Motor neuron (in vitro differentiated cells): Measurements from ENCODE around the gene NT5DC2. TPM values are rescaled to one million over a fixed set of nuclear protein-coding genes. Genes with fewer than 3 reads are reported as not detected.

Experiments used
- ATAC-seq, 8 experiments: fragments of 200-7000 bp; cut with Tn5 transposase; replicated peaks in 6 of 8; 2 replicates each; pipeline ENCODE4 v1.8.0; 2021; ENCODE audit warnings: mild to moderate bottlenecking in 8 of 8, moderate library complexity in 8 of 8
- H3K27ac ChIP-seq, 2 donors: fragments of 250-450 bp; sonication (Bioruptor Pico); 2 replicates each; pipeline ENCODE4 v1.9.0; 2021; ENCODE audit warnings: antibody characterized with exemption in 2 of 2, mild to moderate bottlenecking in 2 of 2, moderate library complexity in 1 of 2
- H3K4me1 ChIP-seq, 2 donors: fragments of 250-450 bp; sonication (Bioruptor Pico); replicated peaks in 1 of 2; 2 replicates each; pipeline ENCODE4 v1.6.1; 2021; ENCODE audit warnings: antibody characterized with exemption in 2 of 2, mild to moderate bottlenecking in 2 of 2, moderate library complexity in 1 of 2
- H3K4me3 ChIP-seq, 5 donors: fragments of 250-450 bp; sonication (Bioruptor Pico); 2 replicates each; pipeline ENCODE4 v1.9.0; 2021; ENCODE audit warnings: antibody characterized with exemption in 5 of 5, mild to moderate bottlenecking in 5 of 5, moderate library complexity in 4 of 5
- WGBS, 10 experiments: fragments of 450-650 bp; shearing (Covaris generic); methylation state at CpG; one replicate each; pipeline ENCODE4 v1.0.0; 2022; 5-methylcytosine and 5-hydroxymethylcytosine counted together
- in situ Hi-C, 9 experiments: fragments of 400-800 bp; cut with MboI; loops; one replicate each; pipeline ENCODE4 v1.15.0; 2021; ENCODE audit warnings: low sequenced_read_pairs in 9 of 9, low pct_unique_long_range_greater_than_20kb in 2 of 9; ENCODE audit not compliant: unreplicated experiment in 9 of 9
- total RNA-seq, 8 experiments: library from RNA; unstranded; fragments of 300-600 nt; gene quantifications; 2 replicates each; pipeline versions ENCODE4 v1.2.3 to v1.2.4, GENCODE V29; 2022

The NT5DC2 gene
- total RNA-seq = 100 to 1,000 TPM in 3 of 8 experiments, 10 to 100 TPM in 5; 13.3 to 156 (median 91.7) TPM

DNA sequence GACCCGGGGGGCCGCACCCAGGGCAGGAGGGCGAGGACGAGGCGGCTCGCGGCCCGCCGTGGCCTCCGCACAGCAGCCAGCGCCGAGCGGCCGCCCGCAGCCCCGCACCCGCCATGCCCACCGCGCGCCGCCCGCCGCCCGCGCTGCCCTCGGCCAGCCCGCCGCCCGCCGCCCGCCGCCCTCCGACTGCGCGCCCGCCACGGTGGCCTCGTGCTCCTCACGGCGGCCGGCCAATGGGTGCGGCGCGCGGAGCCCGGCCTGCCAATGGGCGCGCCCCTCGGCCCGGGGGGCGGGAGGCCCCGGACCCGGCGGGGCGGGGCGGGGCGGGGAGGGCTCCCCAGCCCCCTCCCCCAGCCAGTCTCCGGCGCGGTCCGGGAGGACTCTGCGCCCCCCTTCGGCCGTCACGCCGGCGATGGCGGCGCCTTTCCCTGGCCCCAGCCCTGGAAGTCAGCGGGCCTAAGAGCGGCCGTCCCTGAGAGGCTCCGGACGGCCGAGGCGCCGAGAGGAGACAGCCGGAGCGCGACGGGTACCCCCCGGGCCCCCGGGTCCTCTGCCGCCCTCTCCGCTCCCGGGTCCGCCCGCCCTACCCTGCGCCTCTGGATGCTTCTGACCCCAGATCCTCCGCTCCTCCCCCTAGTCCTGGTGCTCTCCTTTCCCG lies at the start of gene NT5DC2:
Gene NT5DC2, minus strand, starts transcription at position 235 of the 658 bp plus-strand sequence. Its CDS starts 120 bp downstream, at position 115.
- 0% methylated on average over 4 of the region's 91 CpGs; no CpG with 5 or more reads in 9 of the 10 experiments for WGBS, 10 experiments
- peak; percentile 16 to 59 (median 50) for ATAC-seq
- in situ Hi-C loops = no loop called here
- Histone ChIP-seq H3K27ac (peak within 1 kb of the TSS; percentile 79 to 94), H3K4me3 (peak within 1 kb of the TSS; percentile 70 to 85 (median 75)), H3K4me1 (peaks cover 37 to 40% of the 10 kb centered on the region in 2 donors)

DNA sequence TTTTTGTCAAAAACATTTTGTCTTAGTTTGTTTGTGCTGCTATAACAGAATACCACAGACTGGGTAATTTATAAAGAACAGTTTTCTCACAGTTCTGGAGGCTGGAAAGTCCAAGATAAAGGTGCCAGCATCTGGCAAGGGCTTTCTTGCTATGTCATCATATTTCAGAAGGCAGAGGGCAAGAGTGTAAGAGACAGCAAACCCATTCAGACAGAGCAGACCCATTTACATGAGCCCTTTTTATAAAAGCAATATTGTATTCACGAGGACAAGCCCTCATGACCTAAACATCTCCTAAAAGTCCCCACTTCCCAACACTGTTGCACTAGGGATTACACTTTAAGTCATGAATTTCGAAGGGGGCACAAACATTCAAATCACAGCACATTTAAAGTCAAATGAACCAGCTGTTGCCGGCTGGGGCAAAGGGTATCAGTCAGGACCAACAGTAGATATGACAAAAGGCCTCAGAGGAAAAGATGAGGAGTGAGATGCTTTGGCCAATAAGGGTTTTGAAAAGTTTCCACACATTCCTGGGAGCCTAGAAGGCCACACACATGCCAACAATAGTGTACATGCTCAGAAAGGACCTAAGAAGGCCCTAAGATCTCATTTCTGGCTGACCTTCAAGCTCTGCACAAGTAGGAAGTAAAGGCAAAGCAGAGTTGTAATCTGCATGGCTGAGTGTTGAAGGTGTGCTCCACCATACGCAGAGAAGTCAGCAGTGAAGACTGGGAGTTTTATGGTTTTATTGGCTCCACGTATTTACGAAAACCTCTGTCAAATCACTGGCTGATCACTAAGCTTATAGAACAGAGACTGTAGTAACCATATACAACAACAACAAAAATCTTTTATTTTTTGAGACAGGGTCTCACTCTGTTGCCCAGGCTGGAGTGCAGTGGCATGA lies 40.7 kb upstream of the NT5DC2 start:
- H3K27ac ChIP-seq = no peak overlapping the region
- H3K4me1 ChIP-seq = no peaks in the 10 kb centered on the region
- no peak overlapping the region for H3K4me3 ChIP-seq
- in situ Hi-C loops = no loop called here
- WGBS, 10 experiments = 50 to 100% (median 93%) methylated on average over 1 to 5 of the region's 6 CpGs; no CpG with 5 or more reads in 1 of the 10 experiments
- ATAC-seq = no peak

DNA sequence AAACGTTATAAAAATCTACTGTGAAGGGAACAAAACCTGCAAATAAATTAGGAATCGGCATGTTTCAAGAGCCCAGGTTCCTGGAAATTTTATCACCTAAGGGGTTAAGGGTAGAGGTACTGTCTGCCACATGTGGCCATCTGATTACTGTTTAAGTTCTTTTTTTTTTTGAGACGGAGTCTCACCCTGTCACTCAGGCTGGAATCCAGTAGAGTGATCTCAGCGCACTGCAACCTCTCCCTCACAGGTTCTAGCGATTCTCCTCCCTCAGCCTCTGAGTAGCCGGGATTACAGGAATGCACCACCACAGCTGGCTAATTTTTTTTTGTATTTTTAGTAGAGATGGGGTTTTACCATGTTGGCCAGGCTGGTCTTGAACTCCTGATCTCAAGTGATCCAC lies 38.6 kb upstream of the NT5DC2 start:
- H3K27ac ChIP-seq = no peak overlapping the region
- no peaks in the 10 kb centered on the region for H3K4me1 ChIP-seq
- H3K4me3 ChIP-seq = no peak overlapping the region
- ATAC-seq = no peak
- WGBS, 10 experiments = 62 to 98% (median 79%) methylated on average over 2 to 6 of the region's 6 CpGs; no CpG with 5 or more reads in 2 of the 10 experiments
- in situ Hi-C loops = no loop called here

DNA sequence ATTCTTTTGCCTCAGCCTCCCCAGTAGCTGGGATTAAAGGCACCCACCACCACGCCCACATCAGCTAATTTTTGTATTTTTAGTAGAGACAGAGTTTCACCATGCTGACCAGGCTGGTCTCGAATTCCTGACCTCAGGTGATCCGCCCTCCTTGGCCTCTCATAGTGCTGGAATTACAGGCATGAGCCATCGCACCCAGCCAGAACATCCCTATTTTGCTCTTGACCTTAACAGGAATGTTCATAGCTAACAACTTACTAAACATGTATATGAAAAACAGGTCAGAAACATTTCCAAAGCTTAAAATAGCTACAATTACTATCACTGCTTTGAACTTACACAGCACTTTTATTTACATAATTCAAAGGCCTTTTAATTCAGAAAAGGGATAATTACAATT lies 36.4 kb upstream of the NT5DC2 start:
- peak in 2 of 8 experiments; percentile 30 to 59 for ATAC-seq
- no peak overlapping the region for H3K4me3 ChIP-seq
- 67 to 100% (median 98%) methylated on average over 1 to 4 of the region's 4 CpGs for WGBS, 10 experiments
- H3K27ac ChIP-seq = no peak overlapping the region
- H3K4me1 ChIP-seq = no peaks in the 10 kb centered on the region
- in situ Hi-C loops = no loop called here

DNA sequence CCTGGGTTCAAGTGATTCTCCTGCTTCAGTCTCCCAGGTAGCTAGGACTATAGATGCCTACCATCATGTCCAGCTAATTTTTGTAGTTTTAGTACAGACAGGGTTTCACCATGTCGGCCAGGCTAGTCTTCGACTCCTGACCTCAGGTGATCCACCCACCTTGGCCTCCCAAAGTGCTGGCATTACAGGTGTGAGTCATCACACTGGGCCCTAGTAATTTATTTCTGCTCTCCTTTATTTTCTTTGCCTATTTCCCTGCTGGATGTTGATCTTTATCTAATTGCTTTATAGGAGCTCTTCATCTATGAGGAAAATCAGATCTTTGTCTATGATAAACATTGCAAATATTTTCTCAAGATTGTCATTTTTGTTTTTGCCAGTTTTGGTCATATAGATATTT lies 34.4 kb upstream of the NT5DC2 start:
- WGBS, 10 experiments = 83 to 100% (median 100%) methylated on average over 1 to 2 of the region's 2 CpGs; no CpG with 5 or more reads in 5 of the 10 experiments
- in situ Hi-C loops = no loop called here
- no peak overlapping the region for H3K27ac ChIP-seq
- H3K4me1 ChIP-seq = no peaks in the 10 kb centered on the region
- no peak for ATAC-seq
- no peak overlapping the region for H3K4me3 ChIP-seq

DNA sequence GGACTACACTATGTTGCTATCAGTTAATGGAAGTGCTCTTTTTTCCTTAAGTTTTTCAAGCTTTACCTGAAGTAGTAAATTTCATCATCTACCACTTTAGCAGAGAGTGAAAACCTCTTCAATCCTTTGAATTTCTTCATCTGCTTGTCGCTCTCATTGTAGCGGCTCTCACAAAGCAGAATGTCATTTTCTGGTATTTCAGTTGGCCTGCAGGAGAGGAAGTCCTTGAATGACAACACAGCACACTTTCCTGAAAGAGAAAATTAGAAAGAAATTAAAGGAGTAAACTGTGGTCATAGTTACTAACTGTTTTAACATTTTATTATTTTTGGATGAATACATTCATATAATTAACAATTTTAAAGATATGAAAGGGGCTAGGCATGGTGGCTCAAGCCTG lies 30.3 kb upstream of the NT5DC2 start:
- H3K27ac ChIP-seq = no peak overlapping the region
- no peak for ATAC-seq
- in situ Hi-C loops = no loop called here
- H3K4me1 ChIP-seq = no peaks in the 10 kb centered on the region
- no peak overlapping the region for H3K4me3 ChIP-seq
- WGBS, 10 experiments = 80 to 100% (median 97%) methylated on average over 2 of the region's 2 CpGs; no CpG with 5 or more reads in 3 of the 10 experiments

DNA sequence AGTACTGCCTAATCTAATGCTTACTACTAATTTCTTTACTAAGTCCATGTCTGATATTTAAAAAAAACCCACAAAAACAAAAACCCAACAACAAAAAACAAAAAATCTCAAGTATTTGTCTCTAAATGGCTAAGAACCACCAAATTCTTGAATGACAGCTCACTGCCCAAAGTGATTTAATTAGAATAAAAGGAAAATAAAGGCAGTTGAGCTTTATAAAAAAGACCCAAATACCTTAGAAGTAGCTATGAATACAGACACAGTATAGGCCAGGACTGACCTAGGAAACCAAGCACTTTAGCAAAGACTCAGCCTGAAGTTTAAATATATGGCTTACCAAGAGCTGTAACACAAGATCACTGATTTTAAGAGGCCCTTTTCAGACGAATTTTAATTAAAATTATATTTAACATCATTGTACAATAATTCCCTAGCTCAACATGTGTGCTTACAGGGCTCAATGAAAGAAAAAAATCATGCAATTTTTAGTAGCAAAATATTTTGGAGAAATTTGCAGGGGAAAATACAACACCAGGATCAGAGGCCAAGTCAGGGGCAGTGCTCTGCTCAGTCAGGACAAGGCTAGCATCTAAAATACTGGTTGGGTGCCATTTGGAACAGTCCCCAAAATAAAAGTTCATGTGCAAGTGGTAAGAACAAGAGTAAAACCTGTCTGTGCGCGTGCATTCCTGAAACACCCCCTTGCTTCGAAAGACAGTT lies 27.5 kb upstream of the NT5DC2 start:
- Histone ChIP-seq H3K4me1 (peaks cover 0 to 4% of the 10 kb centered on the region in 2 donors), H3K4me3 (no peak overlapping the region), H3K27ac (no peak overlapping the region)
- WGBS, 10 experiments = 17 to 100% (median 71%) methylated on average over 1 to 4 of the region's 4 CpGs; no CpG with 5 or more reads in 1 of the 10 experiments
- in situ Hi-C loops = no loop called here
- peak in 1 of 8 experiments; percentile 23 for ATAC-seq

DNA sequence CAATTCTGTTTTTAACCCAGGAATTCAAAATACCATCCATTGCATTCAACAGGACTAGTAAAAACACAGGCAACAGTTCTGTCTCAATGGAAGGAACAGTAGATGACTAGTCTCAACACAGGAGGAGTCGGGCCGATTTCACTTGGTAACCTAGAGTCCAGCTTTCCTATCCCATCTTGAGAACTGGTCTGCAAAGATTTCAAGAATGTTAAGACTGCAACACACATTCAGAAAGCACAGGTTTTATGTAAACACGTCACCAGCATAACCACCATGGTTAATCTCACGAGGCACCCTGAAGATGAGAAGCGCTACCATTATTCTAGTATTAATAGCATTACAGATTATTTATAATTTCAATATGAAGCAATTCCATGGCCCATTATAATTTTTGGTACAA lies 24.8 kb upstream of the NT5DC2 start:
- H3K27ac ChIP-seq = no peak overlapping the region
- in situ Hi-C loops = no loop called here
- peaks cover 0 to 4% of the 10 kb centered on the region in 2 donors for H3K4me1 ChIP-seq
- 97 to 100% (median 100%) methylated on average over 1 to 5 of the region's 5 CpGs; no CpG with 5 or more reads in 1 of the 10 experiments for WGBS, 10 experiments
- no peak overlapping the region for H3K4me3 ChIP-seq
- ATAC-seq = no peak

DNA sequence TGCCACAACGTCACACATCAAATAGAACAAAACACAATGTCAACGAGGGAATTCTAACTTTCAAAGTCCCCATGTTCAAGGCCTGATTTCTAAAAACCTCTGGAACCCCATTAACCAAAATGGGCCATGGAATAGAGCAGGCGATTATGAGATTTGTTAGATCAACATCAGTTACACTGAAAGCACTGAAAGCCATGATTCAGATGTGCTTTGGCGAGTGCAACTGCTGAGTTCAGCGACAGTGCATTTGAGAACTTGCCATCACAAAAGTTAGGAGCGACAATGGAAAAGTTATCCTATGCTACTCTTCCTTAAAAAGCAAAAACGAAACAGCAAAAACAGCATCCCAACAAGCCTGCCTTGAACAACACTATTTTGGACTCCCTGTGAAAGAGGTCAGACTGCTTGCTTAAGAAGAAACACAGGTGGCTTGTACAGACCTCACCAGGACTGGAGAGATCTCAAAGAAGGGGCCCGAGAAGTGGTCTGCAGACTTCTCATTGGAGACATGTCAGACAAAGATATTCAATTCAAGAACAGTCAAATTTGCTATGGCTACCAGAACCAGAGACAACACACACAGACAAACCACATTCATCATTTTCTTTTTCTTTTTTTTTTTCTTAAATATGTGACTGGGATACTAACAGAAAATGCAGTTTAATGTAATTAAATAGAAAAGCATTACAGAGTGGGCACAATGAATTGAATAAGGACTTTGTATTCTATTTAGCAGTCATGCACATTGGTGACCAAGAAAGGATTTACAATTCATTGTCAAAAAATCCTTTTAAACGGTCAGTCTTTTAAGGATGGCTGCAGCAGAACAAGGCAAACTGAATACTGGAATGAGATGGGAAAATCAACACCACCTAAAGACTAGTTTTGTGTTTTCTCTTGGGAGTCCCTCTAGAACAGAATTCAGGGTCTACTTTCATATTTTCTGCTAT lies 23.6 kb upstream of the NT5DC2 start:
- ATAC-seq = peak in 2 of 8 experiments; percentile 53 to 63
- Histone ChIP-seq H3K4me1 (peaks cover 0 to 4% of the 10 kb centered on the region in 2 donors), H3K4me3 (no peak overlapping the region), H3K27ac (no peak overlapping the region)
- 70 to 90% (median 78%) methylated on average over 1 to 9 of the region's 9 CpGs for WGBS, 10 experiments
- in situ Hi-C loops = no loop called here

DNA sequence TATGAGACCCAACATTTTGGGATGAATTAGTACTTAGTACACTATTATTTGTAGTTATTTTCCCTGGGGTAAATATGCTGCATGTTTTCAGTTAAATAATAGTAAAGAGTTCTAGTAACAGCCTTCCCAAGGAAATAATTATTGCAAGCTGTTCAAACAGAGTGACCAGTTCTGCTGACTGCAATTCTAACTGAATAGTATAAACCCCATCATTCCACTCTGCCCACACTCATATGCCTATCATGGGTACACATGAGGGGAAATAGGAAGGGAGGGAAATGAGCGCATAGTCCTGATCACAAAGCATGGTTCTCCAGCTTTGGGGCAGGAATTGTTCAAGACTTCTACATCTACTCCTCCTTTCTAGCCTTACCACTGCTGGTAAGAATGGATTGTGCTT lies 21.4 kb upstream of the NT5DC2 start:
- Histone ChIP-seq H3K4me3 (no peak overlapping the region), H3K27ac (no peak overlapping the region), H3K4me1 (peaks cover 0 to 4% of the 10 kb centered on the region in 2 donors)
- 50 to 100% (median 100%) methylated on average over 1 of the region's 1 CpG; no CpG with 5 or more reads in 5 of the 10 experiments for WGBS, 10 experiments
- in situ Hi-C loops = no loop called here
- ATAC-seq = no peak

DNA sequence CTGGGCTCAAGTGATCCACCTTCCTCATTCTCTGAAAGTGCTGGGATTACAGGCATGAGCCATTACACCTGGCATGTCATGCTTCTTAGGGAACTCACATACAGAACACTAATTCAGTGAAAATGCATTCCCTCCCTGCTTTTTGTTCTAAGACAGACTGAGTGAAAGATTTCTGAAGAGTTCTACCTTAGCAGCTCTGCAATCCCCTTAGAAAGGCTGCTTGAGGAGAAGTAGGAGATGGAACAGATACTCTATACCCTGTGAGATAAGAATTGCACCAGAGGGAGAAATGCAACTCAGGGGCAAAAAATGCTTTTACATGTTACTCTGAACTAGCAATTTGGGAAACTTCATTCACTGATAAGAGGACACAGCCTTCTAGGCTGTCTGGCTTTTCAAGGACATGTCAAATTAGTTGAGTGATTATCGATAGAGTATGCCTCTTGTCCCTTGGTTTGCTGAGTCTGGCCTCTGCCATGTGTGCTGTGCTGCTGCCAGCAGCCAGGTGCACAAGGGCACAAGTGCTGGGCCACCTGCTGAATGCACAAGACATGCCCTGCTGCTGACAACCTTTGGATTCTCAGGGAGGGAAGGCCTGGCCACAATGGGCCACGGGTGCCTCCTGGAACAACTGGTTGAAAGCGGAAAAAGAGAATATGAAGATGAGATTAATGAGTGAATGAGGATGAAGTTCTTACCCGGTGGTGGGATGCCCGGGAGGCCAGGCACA lies 20.5 kb upstream of the NT5DC2 start:
- 77 to 100% (median 100%) methylated on average over 1 to 5 of the region's 5 CpGs; no CpG with 5 or more reads in 3 of the 10 experiments for WGBS, 10 experiments
- Histone ChIP-seq H3K27ac (no peak overlapping the region), H3K4me1 (peaks cover 0 to 4% of the 10 kb centered on the region in 2 donors), H3K4me3 (no peak overlapping the region)
- no peak for ATAC-seq
- in situ Hi-C loops = no loop called here
